Stimulated activated CD4-positive, alpha-beta T cell treated with anti-CD3 and anti-CD28 coated beads, TNF-alpha, amount 100 ng/mL, for 1 hour (primary cell): ENCODE data around the gene DCC.

Experiments
- DNase-seq, 3 donors: peaks; one replicate each; pipeline ENCODE4 v3.0.0-alpha.2; 2020; ENCODE audit warnings: low read depth in 3 of 3, low spot score in 1 of 3

The DCC gene

DNA sequence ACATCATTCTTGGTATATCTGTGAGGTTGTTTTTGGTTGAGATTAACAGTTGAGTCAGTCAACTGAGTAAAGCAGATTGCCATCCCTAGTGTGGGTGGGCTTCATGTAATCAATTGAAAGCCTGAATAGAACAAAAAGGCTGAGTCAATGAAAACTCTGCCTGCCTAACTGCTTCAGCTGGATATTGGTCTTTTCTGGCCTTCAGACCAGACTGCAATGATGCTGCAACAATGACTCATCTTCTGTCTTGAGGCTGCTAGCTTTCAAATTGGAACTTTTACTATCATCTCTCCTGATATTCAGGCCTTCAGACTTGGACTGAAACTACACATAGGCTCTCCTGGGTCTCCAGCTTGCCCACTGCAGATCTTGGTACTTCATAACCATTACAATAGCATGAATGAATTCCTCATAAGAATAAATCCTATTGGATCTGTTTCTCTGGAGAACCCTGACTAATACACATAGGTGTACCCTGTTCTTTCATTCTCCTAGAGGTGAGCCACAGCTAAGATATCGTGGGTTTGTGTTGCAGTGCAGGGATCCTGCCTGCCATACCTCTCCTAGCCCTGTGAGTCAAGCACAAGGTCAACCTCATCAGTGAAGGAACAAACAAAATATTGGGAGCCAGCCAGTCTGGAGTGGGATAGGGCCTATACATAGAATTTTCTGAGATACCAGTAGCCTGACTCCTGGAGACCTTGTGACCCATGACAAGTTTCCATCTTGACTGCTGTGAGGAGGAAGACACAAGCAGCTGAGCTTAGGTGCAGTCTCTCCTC lies 473.8 kb downstream of the DCC start:
- DNase-seq = no peak

DNA sequence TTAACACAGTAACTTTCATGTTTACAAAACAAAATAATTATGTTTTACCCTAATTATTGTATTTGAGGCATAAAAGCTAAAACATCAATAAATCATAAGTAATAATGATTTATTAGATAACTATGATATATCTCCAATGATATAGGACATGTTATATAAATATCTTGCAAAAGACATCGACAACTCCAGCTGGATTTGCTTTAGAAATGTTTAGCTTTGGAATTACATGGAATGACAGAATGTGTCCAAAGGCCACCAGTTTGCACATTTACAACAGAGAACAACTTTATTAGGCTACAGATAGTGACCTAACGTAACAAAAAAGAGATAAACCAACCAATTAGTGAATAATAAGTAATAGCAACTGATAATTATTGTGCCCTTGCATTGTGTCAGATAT lies 475.7 kb downstream of the DCC start:
- DNase-seq = no peak

DNA sequence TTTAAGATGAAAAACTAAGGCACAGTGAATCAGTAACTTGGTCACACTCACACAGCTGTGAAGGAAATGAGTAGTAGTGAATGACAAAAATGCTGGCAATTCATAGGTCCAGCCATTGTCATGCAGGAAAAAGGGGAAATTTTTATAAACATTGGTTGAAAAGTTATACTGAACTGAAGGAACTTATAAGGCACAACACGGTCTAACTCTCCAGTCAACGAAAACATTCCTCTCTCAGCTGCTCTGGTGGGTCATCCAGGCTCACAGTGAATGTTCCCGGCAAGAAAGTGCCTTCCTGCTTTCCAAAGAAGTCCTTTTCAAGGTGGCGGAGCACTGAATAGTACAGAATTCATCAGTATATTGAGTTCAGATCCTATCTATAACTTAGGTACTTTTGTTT lies 476.1 kb downstream of the DCC start:
- no peak for DNase-seq

DNA sequence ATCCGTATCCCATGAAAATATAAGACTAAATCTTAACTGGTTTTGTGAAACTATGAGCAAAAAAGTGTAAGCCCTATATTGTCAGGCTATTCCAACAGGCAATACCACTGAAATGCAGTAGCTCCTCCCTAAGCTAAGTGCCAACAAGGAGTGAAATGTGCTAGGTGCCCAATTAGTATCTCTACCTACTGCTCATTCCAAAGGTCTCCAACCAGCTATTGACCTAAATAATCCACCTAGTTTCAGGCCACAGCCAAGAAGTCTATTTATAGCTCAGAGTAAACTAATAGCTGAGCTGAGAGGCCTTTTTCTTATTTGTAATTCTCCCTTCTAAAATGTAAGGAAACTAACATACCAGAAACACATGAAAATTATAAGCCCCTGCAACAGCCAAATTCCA lies 482.2 kb downstream of the DCC start:
- no peak for DNase-seq

DNA sequence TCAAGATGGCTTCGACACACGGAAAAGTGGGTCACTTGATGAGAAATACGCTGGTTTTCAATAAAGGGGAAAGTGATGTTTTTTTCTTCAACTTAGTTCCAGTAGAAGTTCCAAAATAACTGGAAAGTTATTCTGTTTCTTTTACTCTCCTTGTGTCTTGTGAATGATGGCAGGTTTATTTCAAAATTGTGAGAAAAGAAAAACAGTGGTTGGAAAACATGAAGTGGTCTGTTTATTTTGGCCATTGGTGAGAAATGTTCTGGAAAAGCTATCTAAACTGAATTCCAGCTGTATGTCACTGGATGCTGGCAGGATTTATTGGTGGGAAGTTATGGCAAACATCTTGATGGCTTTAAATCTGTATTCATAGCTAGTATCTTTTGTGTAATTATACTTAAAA lies 484.1 kb downstream of the DCC start:
- no peak for DNase-seq

- DNase-seq = no peak
Measured at GRCh38 chr18:52826994-52827393, 487.0 kb downstream of the DCC start.

DNA sequence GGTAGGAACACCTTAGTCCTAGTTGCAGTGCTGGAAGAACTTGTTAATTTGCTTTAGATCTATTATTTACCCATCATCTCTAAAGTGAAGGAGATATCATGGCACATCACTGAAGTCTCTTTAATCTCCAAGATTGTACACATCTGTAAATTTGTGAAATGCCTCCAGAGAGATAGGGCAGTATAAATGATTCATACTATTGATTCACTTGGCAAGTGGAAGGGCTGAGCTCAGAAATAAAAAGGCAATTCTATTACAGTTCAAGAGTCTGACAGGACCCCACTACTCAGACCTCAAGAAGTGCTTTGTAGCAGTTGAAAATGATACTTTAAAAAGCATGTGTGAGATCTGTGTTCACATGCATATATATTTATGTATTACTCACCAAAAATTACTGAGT lies 489.3 kb downstream of the DCC start:
- DNase-seq = no peak

GRCh38 chr18:52829876-52830405 lies 489.9 kb downstream of the DCC start:
- DNase-seq = no peak

GRCh38 chr18:52844323-52844722 lies 504.3 kb downstream of the DCC start:
- no peak for DNase-seq

GRCh38 chr18:52845036-52845435 lies 505.0 kb downstream of the DCC start:
- no peak for DNase-seq

DNA sequence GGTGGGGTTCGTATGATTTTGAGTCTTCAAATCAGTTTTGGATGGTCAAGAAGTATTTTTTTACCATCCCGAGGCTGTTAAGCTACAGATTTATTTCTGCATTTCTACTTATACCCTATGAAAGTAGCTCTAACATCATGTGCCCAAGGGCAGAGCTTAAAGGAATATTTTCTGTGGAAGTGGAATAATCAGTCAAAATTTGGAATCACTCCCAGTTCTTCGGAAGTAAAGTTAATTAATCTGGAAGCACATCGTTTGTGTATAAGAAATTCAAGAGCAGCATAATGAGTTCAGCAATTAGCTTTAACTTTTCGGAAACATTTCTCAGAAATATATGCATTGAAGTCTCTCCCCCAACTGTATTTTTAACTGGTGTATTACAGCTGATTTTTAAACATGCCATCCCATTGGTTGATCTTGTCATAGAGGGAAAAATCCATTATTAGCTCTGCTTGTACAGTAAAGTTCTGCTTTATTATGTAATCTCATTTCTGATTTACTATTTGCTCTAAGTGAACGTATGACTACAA lies 510.1 kb downstream of the DCC start:
- no peak for DNase-seq

DNA sequence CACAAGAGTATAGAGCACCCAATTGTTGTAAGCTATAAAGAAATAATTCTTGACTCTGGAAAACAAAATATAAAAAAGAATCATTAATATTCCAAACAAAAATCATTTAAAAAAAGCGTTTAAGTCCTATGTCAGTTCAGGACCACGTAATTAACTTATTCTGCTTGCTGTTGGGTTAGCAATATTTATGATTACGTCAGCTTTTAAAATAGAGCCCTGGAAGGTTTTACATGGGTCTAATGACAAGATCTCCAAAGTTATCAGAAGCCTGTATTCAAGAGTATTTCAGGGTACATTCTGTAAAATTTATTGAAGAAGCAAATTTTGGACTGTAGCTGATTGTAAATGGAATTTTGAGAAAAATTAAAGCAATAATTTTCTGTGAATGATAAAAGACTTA lies 521.6 kb downstream of the DCC start:
- no peak for DNase-seq

DNA sequence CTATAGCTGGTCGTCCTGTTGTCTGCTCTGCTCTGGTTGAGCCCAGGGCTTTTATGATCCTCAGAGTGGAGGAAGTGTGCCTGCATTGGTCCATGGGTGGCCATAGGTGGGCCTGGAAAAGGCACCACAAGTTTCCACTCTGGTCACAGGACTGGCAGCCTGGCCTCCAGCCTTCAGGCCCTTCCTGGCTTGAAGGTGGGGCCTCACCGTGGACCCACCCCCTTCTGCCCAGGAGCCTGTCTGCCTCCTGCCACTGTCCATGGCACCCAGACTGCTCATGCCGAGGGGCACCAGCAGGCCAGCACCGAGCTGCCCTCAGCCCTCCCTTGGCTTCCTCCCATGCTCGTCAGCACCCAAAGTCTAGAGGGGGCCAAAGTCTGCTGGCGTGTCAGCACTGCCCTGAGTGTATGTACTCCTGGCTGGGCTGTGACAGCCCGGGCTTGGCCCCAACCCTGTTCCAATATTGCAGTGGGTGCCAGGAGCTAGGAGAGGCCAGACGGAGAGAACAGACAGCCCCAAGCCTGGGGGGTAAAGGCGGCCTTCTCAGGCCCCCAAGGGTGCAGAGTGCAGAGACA lies 529.4 kb downstream of the DCC start:
- DNase-seq = no peak

DNA sequence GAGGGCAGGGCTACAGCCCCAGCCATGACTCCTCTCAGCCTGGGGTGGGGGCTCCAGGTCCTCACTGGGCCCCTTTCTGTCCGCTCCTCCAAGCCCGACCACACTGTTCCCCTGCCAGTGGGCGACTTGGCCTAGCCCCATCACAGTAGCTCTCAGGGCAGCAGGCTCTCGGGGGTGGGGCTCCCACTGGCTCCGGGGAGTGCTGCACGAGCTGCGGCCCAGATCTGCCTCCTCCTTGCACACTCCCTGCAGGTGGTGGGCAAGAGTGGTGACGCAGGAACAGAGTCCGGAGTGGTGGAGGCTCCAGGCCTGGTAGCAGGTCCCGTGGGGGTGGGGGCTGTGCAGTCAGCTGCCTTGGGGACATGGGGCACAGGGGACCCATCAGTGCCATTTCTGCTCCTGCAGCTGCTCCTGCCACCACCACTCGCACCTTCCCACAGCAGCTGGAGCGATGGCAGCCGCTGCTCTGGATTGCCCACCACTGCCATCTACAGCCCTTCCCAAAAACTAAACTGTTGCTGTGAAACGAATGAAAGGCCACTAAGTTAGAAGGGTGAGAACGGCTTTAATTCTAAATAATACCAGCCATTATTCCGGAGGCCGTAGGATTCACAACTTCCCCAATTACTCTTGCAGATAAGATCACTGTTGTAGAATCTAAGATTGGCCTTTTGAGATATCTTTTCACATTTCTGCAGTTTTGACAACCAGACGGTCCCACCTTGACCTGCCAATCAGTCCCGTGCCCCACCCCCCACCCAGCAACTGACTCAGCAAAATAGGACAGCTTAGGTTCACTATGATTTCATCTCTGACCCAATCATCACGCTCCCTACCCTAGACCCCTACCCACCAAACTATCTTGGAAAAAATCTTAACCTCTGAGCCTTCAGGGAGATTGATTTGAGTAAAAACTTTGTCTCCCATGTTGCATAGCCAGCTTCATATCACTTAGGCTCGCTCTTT lies 530.2 kb downstream of the DCC start:
- DNase-seq = no peak

- DNase-seq = no peak
Measured at GRCh38 chr18:52874774-52875173, 534.8 kb downstream of the DCC start.

DNA sequence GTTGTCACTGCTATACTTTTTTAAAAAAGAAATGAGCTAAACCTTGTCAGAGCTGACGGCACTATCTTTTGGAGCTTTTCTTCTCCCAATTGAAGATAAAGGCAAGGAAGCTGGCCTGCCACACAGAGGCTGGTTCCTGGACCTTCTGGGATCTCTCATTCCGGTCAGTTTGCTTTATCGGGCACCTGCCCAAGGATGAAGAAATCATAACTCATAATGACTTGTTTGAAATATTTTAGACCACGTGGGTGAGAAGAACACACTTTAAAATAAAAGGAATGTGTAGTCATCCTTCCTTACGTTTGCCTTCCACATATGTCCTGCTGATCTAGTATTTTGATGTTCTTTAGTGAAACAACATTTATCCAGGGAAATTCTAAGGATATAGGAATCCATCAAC lies 535.7 kb downstream of the DCC start:
- no peak for DNase-seq

DNA sequence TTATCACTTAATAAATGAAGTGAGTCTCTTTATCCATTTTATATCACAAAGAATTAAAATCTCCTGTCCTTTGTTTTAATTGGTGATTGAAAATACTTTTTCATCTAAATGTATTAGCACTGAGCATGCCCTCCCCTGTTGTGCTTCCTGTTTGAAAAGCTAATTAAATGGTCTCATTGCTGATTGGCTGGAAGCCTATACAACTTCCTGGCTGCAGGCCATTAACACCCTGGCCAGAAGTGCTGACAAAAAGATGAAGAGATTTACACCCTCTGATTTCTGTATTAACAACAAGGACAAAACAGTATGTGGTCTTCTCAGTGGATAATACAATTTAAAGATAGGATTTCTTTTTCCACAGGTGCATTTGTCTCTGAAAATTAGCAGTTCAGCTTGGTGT lies 548.0 kb downstream of the DCC start:
- no peak for DNase-seq

DNA sequence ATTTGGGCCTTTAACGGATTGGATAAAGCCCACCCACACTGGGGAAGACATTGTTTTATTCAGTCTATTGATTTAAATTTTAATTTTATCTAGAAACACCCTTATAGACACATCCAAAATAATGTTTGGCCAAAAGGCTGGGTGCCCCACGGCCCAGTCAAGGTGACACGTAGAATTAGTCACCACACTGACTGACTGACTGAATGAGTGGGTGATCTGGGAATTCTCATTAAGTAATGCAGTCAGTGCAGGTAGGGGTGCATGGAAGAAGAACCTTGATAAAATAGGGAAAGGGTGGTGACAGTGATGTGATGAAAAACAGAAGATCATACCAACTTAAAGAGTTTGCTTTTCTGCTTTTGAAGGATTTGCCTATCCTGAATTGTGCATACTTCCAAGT lies 554.8 kb downstream of the DCC start:
- no peak for DNase-seq

DNA sequence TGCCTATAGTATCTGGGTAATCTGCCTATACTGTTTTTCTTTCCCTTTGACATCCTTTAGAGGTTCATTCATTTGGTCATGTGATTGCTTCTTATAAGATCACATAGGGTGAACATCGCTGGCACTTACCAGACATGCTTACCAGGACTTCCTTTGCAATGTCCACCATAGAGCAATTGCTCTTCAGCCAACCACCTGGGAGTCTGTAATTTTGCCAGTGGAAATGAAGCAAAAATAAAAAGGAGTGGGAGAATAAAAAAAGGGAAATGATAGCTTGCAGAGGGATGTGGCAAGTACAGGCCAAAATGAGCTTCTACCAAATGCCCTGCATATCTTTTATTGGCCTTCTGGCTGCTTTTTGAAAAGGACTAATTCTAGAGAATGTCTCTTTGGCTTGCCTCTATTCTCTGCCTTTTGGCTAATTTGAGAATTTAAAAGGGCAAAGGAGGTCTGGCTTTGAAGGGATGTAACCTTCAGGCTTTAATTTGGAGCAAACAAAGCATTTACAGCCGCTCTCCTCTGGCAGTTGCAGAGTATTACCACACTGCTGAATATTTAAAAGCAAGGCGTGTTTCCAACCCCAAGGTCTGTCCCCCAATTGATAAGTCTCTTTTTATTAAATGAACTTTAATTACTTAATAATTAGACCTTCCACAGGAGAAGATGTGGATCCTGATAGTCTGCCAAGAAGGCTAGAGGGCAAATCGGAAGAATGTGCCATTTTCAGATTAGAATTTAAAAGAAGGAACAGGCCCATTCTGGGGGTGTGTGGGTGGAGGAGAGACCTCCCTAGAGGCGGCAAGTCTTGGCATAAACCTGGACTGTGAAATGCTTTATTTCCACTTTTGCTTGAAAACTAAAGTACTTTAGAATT lies 557.9 kb downstream of the DCC start:
- no peak for DNase-seq

DNA sequence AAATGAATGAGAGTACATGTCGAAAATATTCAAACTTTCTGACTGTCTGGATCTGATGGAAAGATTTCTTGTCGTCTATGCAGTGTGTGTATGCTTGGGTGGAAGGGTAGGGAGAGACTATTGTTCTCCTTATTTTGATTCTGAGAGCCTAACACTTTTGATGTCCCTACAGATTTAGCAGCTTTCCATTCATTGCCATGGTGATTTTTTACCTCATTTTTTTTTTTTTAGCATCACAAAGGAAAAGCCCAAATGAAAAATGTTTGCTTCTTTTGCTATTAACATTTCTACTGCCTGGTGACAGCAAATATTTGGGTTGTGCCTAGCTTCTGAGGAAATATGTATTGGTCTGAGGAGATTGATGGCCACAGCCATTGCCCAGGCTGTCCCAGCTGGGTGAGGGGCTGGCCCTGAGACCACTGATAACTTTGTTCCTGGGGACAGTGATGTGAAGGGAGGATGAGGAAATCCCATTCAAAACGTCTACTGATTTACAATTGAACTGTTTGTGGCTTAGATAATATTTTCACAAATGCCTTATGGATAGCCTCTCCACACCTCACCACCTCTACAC lies 558.6 kb downstream of the DCC start:
- DNase-seq = no peak
